Stimulated activated CD4-positive, alpha-beta T cell treated with anti-CD3 and anti-CD28 coated beads, Interleukin-1b, Interleukin-23, amount 100 ng/mL, for 4 hours (primary cell): Measurements from ENCODE around the gene LRP8.
A peak's percentile ranks its signal among the peaks of the same experiment; 100 is the strongest.

Source experiments
- DNase-seq, 2 donors: peaks; one replicate each; pipeline ENCODE4 v3.0.0-alpha.2; 2020; ENCODE audit warnings: low read depth in 2 of 2

The LRP8 gene

GRCh38 chr1:53340660-53341520 lies 13.0 kb upstream of the LRP8 start:
- DNase-seq = no peak

GRCh38 chr1:53339736-53340635 lies 12.1 kb upstream of the LRP8 start:
- DNase-seq = no peak

GRCh38 chr1:53338423-53338822 lies 10.6 kb upstream of the LRP8 start:
- no peak for DNase-seq

GRCh38 chr1:53337499-53337898 lies 9.6 kb upstream of the LRP8 start:
- no peak for DNase-seq

GRCh38 chr1:53336146-53336545 lies 8.3 kb upstream of the LRP8 start:
- no peak for DNase-seq

GRCh38 chr1:53335661-53336060 lies 7.8 kb upstream of the LRP8 start:
- DNase-seq = no peak

- DNase-seq = no peak
Measured at GRCh38 chr1:53334781-53335180, 6.9 kb upstream of the LRP8 start.

- DNase-seq = no peak
Measured at GRCh38 chr1:53334312-53334711, 6.4 kb upstream of the LRP8 start.

GRCh38 chr1:53332833-53333232 lies 5.0 kb upstream of the LRP8 start:
- no peak for DNase-seq

- DNase-seq = no peak
Measured at GRCh38 chr1:53332186-53332564, 4.3 kb upstream of the LRP8 start.

- DNase-seq = no peak
Measured at GRCh38 chr1:53331446-53332185, 3.7 kb upstream of the LRP8 start.

GRCh38 chr1:53330819-53331218 lies 2.9 kb upstream of the LRP8 start:
- no peak for DNase-seq

GRCh38 chr1:53328541-53329499 lies 950 bp upstream of the LRP8 start:
- DNase-seq = no peak

- peak; percentile 37 to 48 for DNase-seq
Measured at GRCh38 chr1:53327182-53327913, 522 bp downstream of the LRP8 start.

- peak in 1 of 2 donors; percentile 13 for DNase-seq
Measured at GRCh38 chr1:53326598-53327181, 1.2 kb downstream of the LRP8 start.

GRCh38 chr1:53326088-53326597 lies 1.7 kb downstream of the LRP8 start:
- peak; percentile 86 to 97 for DNase-seq

- no peak for DNase-seq
Measured at GRCh38 chr1:53325326-53326087, 2.4 kb downstream of the LRP8 start.

- DNase-seq = no peak
Measured at GRCh38 chr1:53324728-53325297, 3.1 kb downstream of the LRP8 start.
